K562 (cell line): ENCODE measurements around the gene NEK1. TPM values are rescaled to one million over a fixed set of nuclear protein-coding genes. Genes with fewer than 3 reads are reported as not detected.
A peak's percentile ranks its signal among the peaks of the same experiment; 100 is the strongest.

Source experiments
- ATAC-seq: fragments of 200-7000 bp; cut with Tn5 transposase; 3 replicates; pipeline ENCODE4 v1.9.1; 2020; ENCODE audit warnings: moderate library complexity
- Bru-seq: library from RNA; stranded (reverse); fragments of 400-500 nt; gene quantifications from one replicate; lab custom pipeline; 2021; lab: Mats Ljungman, UMichigan
- BruChase-seq, 2 experiments: library from RNA; stranded (reverse); fragments of 400-500 nt; gene quantifications; one replicate each; lab custom pipeline; 2021; lab: Mats Ljungman, UMichigan
- BruUV-seq: library from RNA; stranded (reverse); fragments of 400-500 nt; replicated peaks from 2 replicates; lab custom pipeline; 2021; lab: Mats Ljungman, UMichigan
- CTCF ChIA-PET: fragments of 300-600 bp; formaldehyde crosslinking; extraction: SDS; loops from one replicate; lab custom pipeline; 2021; ENCODE audit warnings: low intra/inter-chr PET ratio; lab: Yijun Ruan, JAX
- POLR2A ChIA-PET: fragments of 300-600, 350-650 bp; sonication (Branson Sonifier 250); formaldehyde crosslinking; extraction: SDS; loops from one replicate; lab custom pipeline; 2021; ENCODE audit warnings: antibody characterized with exemption, inconsistent platforms; lab: Yijun Ruan, JAX
- DNase-seq, 4 experiments: peaks; one replicate each; pipeline versions ENCODE4 v3.0.0 to v3.0.0-alpha.2; 2011 to 2018; ENCODE audit warnings: low spot score in 3 of 4, mixed read lengths in 3 of 4; ENCODE audit errors: extremely low read depth in 1 of 4
- FAIRE-seq: peaks from 2 replicates; lab custom pipeline; 2011; peaks lifted over from hg19 to GRCh38; lab: Jason Lieb, UNC
- H2AFZ ChIP-seq: 2 replicates; pipeline ENCODE4 v1.6.0; 2011; ENCODE audit warnings: low read depth, low read length, control low read depth, inconsistent platforms
- H3K27ac ChIP-seq: fragments of 200-600 bp; 3 replicates; pipeline ENCODE4 v1.8.0; 2011; ENCODE audit warnings: low read depth, mild to moderate bottlenecking, control low read depth, inconsistent platforms, low read length, moderate library complexity, mixed read lengths; ENCODE audit errors: extremely low read depth
- H3K27me3 ChIP-seq, 2 experiments: fragments of 300-600 bp in 1 of 2; 2 replicates in 1 of 2; 3 replicates in 1 of 2; pipeline versions ENCODE4 v1.6.0 to v1.8.0; 2011; ENCODE audit warnings: inconsistent platforms in 2 of 2, low read length in 2 of 2, mild to moderate bottlenecking in 1 of 2, mixed read lengths in 1 of 2, moderate library complexity in 1 of 2; ENCODE audit not compliant: control insufficient read depth in 2 of 2, insufficient read depth in 2 of 2
- H3K36me3 ChIP-seq: fragments of 300-600 bp; 3 replicates; pipeline ENCODE4 v1.8.0; 2011; ENCODE audit warnings: mild to moderate bottlenecking, low read length, inconsistent platforms; ENCODE audit not compliant: control insufficient read depth, insufficient read depth
- H3K4me1 ChIP-seq, 2 experiments: fragments of 200-600 bp in 1 of 2; replicated peaks in 1 of 2; 2 replicates in 1 of 2; 3 replicates in 1 of 2; pipeline versions ENCODE4 v1.5.1 to v1.8.0; 2011; ENCODE audit warnings: inconsistent platforms in 2 of 2, low read length in 2 of 2, mild to moderate bottlenecking in 1 of 2, mixed read lengths in 1 of 2, moderate library complexity in 1 of 2; ENCODE audit not compliant: control insufficient read depth in 2 of 2, insufficient read depth in 2 of 2
- H3K4me2 ChIP-seq: 2 replicates; pipeline ENCODE4 v1.6.1; 2011; ENCODE audit warnings: low read length, control low read depth, inconsistent platforms, mixed read lengths; ENCODE audit not compliant: insufficient read depth
- H3K4me3 ChIP-seq: fragments of 200-600 bp; sonication (generic), shearing (Covaris generic); 2 replicates; pipeline ENCODE4 v1.5.1; 2016; ENCODE audit warnings: control low read depth, inconsistent platforms
- H3K79me2 ChIP-seq: fragments of 200-600 bp; 3 replicates; pipeline ENCODE4 v1.8.0; 2011; ENCODE audit warnings: low read length, inconsistent platforms; ENCODE audit not compliant: control insufficient read depth, insufficient read depth
- H3K9ac ChIP-seq, 2 experiments: 2 replicates each; pipeline versions ENCODE4 v1.6.0 to v1.6.1; 2011; ENCODE audit warnings: low read depth in 2 of 2, low read length in 2 of 2, control low read depth in 1 of 2, inconsistent platforms in 1 of 2, mild to moderate bottlenecking in 1 of 2, mixed read lengths in 1 of 2; ENCODE audit not compliant: insufficient read depth in 1 of 2
- H3K9me1 ChIP-seq: one replicate; pipeline ENCODE4 v1.6.0; 2011; ENCODE audit warnings: inconsistent platforms, mild to moderate bottlenecking, low read length, moderate library complexity; ENCODE audit not compliant: control insufficient read depth, insufficient read depth
- H3K9me3 ChIP-seq: replicated peaks from 2 replicates; pipeline ENCODE4 v1.5.1; 2011; ENCODE audit warnings: low read depth, low read length, inconsistent platforms; ENCODE audit not compliant: control insufficient read depth, insufficient read depth
- H4K20me1 ChIP-seq: replicated peaks from 2 replicates; pipeline ENCODE4 v1.6.1; 2011; ENCODE audit warnings: low read length, inconsistent platforms, mixed read lengths; ENCODE audit not compliant: control insufficient read depth, insufficient read depth
- EP400 ChIP-seq: fragments of 450-650 bp; IDR thresholded peaks from 2 replicates; pipeline ENCODE4 v1.6.1; 2017; ENCODE audit warnings: antibody characterized with exemption, mild to moderate bottlenecking, moderate library complexity
- ERF ChIP-seq: fragments of 450-650 bp; formaldehyde crosslinking; IDR thresholded peaks from 2 replicates; pipeline ENCODE4 v1.4.0; 2020; ENCODE audit warnings: mild to moderate bottlenecking, mixed read lengths
- GABPB1 ChIP-seq: sonication (generic); formaldehyde crosslinking; IDR thresholded peaks from 2 replicates; pipeline ENCODE4 v1.8.0; 2022; ENCODE audit warnings: mild to moderate bottlenecking, missing genetic modification reagents
- KDM1A ChIP-seq, 2 experiments: fragments of 450-650 bp; IDR thresholded peaks; 2 replicates each; pipeline ENCODE4 v1.6.1; 2016; ENCODE audit warnings: mild to moderate bottlenecking in 2 of 2
- MLX ChIP-seq, 2 experiments: fragments of 450-650 bp in 1 of 2; sonication (generic) in 1 of 2; formaldehyde crosslinking; conservative IDR thresholded peaks; 2 replicates each; pipeline versions ENCODE4 v1.4.0 to v1.8.1; 2020 to 2022; ENCODE audit warnings: mild to moderate bottlenecking in 1 of 2, missing genetic modification reagents in 1 of 2
- PCBP1 ChIP-seq: fragments of 200-400 bp; formaldehyde crosslinking; IDR thresholded peaks from 2 replicates; pipeline ENCODE4 v1.6.1; 2018; ENCODE audit warnings: mild to moderate bottlenecking, low read depth, low read length; ENCODE audit not compliant: poor library complexity, severe bottlenecking
- PML ChIP-seq: IDR thresholded peaks from 2 replicates; pipeline ENCODE4 v1.6.1; 2012; ENCODE audit warnings: low read length, inconsistent platforms
- RBM39 ChIP-seq: fragments of 200-400 bp; formaldehyde crosslinking; optimal IDR thresholded peaks from 2 replicates; pipeline ENCODE3; 2018; ENCODE audit warnings: low read depth, low read length
- RFX7 ChIP-seq: fragments of 250-450 bp; sonication (Bioruptor Pico); IDR thresholded peaks from 2 replicates; pipeline ENCODE4 v1.5.1; 2021; ENCODE audit warnings: mild to moderate bottlenecking
- TCF15 ChIP-seq: fragments of 250-450 bp; sonication (Bioruptor Pico); IDR thresholded peaks from 2 replicates; pipeline ENCODE4 v1.8.0; 2022; ENCODE audit warnings: moderate library complexity, mild to moderate bottlenecking, inconsistent platforms
- USF2 ChIP-seq: sonication (generic); formaldehyde crosslinking; IDR thresholded peaks from 2 replicates; pipeline ENCODE4 v1.5.0; 2020; ENCODE audit warnings: missing genetic modification reagents
- ZNF24 ChIP-seq: fragments of 450-650 bp; IDR thresholded peaks from 2 replicates; pipeline ENCODE4 v1.6.1; 2016
- ZNF764 ChIP-seq: fragments of 250-450 bp; sonication (Bioruptor Pico); IDR thresholded peaks from 2 replicates; pipeline ENCODE4 v1.4.0; 2020; ENCODE audit warnings: low read depth, mild to moderate bottlenecking, moderate library complexity
- WGBS: fragments of 100-300 bp; shearing (Covaris generic); methylation state at CpG from one replicate; pipeline ENCODE4 v1.1.6; 2016; ENCODE audit warnings: low coverage, mixed read lengths; ENCODE audit not compliant: insufficient coverage; ENCODE audit errors: missing lambda C conversion rate; 5-methylcytosine and 5-hydroxymethylcytosine counted together
- in situ Hi-C: fragments of 300-500 bp; cut with MboI; formaldehyde crosslinking; loops from 4 replicates; pipeline ENCODE4 v1.15.0; 2018; ENCODE audit warnings: inconsistent platforms, mixed read lengths
- intact Hi-C: fragments of 100-400 bp; cut with micrococcal nuclease; formaldehyde crosslinking; loops from 2 replicates; pipeline ENCODE4 v1.14.2; 2022
- long read RNA-seq, 3 experiments: library from polyadenylated mRNA in 2 of 3; library from RNA in 1 of 3; unstranded in 2 of 3; stranded (forward) in 1 of 3; transcript quantifications; one replicate each; pipeline ENCODE4 v2.0.0, GENCODE V29; 2019 to 2022
- polyA minus RNA-seq, 3 experiments: library from RNA; depleted of rRNA, polyadenylated mRNA; stranded (reverse); fragments of >200 nt; gene quantifications; 2 replicates each; pipeline ENCODE4 v1.2.3, GENCODE V29; 2011
- polyA plus RNA-seq, 8 experiments: library from polyadenylated mRNA; depleted of rRNA in 4 of 8; stranded (reverse) in 5 of 8; unstranded in 3 of 8; fragments of >200 nt; fragmentation: Nextera tagmentation in 2 of 8; fragmentation: Illumina TruSeq in 1 of 8; extraction: Ambion mirVana in 2 of 8; extraction: Trizol in 1 of 8; gene quantifications; 2 replicates each; pipeline versions ENCODE4 v1.2.1 to v1.2.3, GENCODE V29; 2011 to 2014; ENCODE audit warnings: inconsistent platforms in 1 of 8, missing spikeins in 1 of 8
- total RNA-seq, 7 experiments: library from RNA; depleted of rRNA in 6 of 7; stranded (reverse); fragments of >200 nt in 6 of 7; fragmentation: Illumina TruSeq in 2 of 7; extraction: Trizol in 2 of 7; gene quantifications; 2 replicates each; pipeline versions ENCODE4 v1.2.1 to v1.2.3, GENCODE V29; 2011 to 2021; ENCODE audit warnings: low replicate concordance in 1 of 7

Gene NEK1
- 29.0 and 61.5 TPM in 2 replicates for total RNA-seq (2011; cell fraction: chromatin; rRNA removed; ENCODE audit: low replicate concordance)
- total RNA-seq (2011; cell fraction: nucleolus; rRNA removed) = 20.3 and 30.8 TPM in 2 replicates
- total RNA-seq (2011; cell fraction: nucleoplasm; rRNA removed) = 35.7 and 51.3 TPM in 2 replicates
- total RNA-seq (2014; rRNA removed) (7.1 and 8.3 TPM in 2 replicates), total RNA-seq (2014; rRNA removed; fragmentation: Illumina TruSeq; extraction: Trizol) (10.7 and 11.9 TPM in 2 replicates), total RNA-seq (2015; rRNA removed; fragmentation: Illumina TruSeq; extraction: Trizol) (9.2 and 10.3 TPM in 2 replicates), total RNA-seq (2021) (15.7 and 18.2 TPM in 2 replicates), polyA plus RNA-seq (2011; rRNA removed) (12.0 and 12.7 TPM in 2 replicates), polyA plus RNA-seq (2014; fragmentation: Illumina TruSeq; extraction: Trizol) (13.5 and 15.2 TPM in 2 replicates), polyA plus RNA-seq (2014; fragmentation: Nextera tagmentation; extraction: Ambion mirVana) (1 to 10 TPM; 6.2 to 9.0 TPM), polyA plus RNA-seq (2014; rRNA removed) (9.8 and 11.2 TPM in 2 replicates), polyA minus RNA-seq (2011; rRNA and poly(A)+ RNA removed) (21.3 and 22.2 TPM in 2 replicates), Bru-seq, nascent RNA (percentile 66 among the genes with signal in this experiment), BruChase-seq, experiment 1, labeled RNA remaining after a 2-hour chase (percentile 76 among the genes with signal in this experiment), BruChase-seq, experiment 2, labeled RNA remaining after a 6-hour chase (percentile 75 among the genes with signal in this experiment)
- polyA plus RNA-seq (2011; cell fraction: cytosol; rRNA removed) = 3.3 and 5.6 TPM in 2 replicates
- 10.7 and 12.7 TPM in 2 replicates for polyA plus RNA-seq (2011; cell fraction: nucleus; rRNA removed)
- polyA plus RNA-seq (2012) = 8.9 and 13.0 TPM in 2 replicates
- 4.9 and 10.8 TPM in 2 replicates for polyA minus RNA-seq (2011; cell fraction: cytosol; rRNA and poly(A)+ RNA removed)
- 27.1 and 36.1 TPM in 2 replicates for polyA minus RNA-seq (2011; cell fraction: nucleus; rRNA and poly(A)+ RNA removed)
- long read RNA-seq, experiment 1, partial matches to known transcripts = 12 of 28 reads
- long read RNA-seq, experiment 1, other reads (novel, unspliced or antisense) = 16 of 28 reads
- long read RNA-seq, experiment 2, partial matches to known transcripts = 4 of 15 reads
- long read RNA-seq, experiment 2, other reads (novel, unspliced or antisense) = 10 of 15 reads
- long read RNA-seq, experiment 3, partial matches to known transcripts = 11 of 13 reads
- long read RNA-seq, experiment 3, other reads (novel, unspliced or antisense) = 2 of 13 reads

- ATAC-seq = peak; percentile 88
- ChIA-PET CTCF (interaction anchor here (1.0 to 1.6 kb wide), 2 partner anchors 97 to 436 kb away, joined by 4 to 7 read pairs; no protein-coding TSS in a partner anchor), POLR2A (interaction anchor here (0.7 to 2.2 kb wide), 7 partner anchors 12 to 111 kb away, joined by 3 to 21 read pairs (median 5); no protein-coding TSS in a partner anchor)
- H3K79me2 ChIP-seq = peaks cover 48% of the 10 kb centered on the region
- peaks cover 9% of the 10 kb centered on the region for H3K36me3 ChIP-seq
- peak within 1 kb of the TSS; percentile 98 for H3K27ac ChIP-seq
- H3K9me3 ChIP-seq = no peaks in the 10 kb centered on the region
- intact Hi-C loops (loop anchor here (2.0 kb wide), 1 partner anchor 49 kb away; no protein-coding TSS in a partner anchor), in situ Hi-C loops (loop anchor here (10.0 to 25.0 kb wide), 2 partner anchors 143 to 425 kb away; partner anchors contain the start of genes HPF1 and MFAP3L)
- BruUV-seq = TSS peak; percentile 67
- H3K9ac ChIP-seq = peak within 1 kb of the TSS; percentile 86 to 96
- H3K9me1 ChIP-seq = no peaks in the 10 kb centered on the region
- peak within 1 kb of the TSS; percentile 90 for H3K4me2 ChIP-seq
- peak within 1 kb of the TSS; percentile 94 for H2AFZ ChIP-seq
- WGBS = 1% methylated on average over 59 of the region's 61 CpGs
- peak within 1 kb of the TSS; percentile 80 for H3K4me3 ChIP-seq
- H3K27me3 ChIP-seq = no peaks in the 10 kb centered on the region
- peak; percentile 88 to 96 (median 90) for DNase-seq
- FAIRE-seq = peak; percentile 63
- peaks cover 7 to 22% of the 10 kb centered on the region in 2 experiments; a peak in 3 of 5 replicates for H3K4me1 ChIP-seq
- no peaks in the 10 kb centered on the region for H4K20me1 ChIP-seq
- TF ChIP-seq ERF = no peak
- peak in 1 of 2 experiments; percentile 28; a peak in 1 of 4 replicates for TF ChIP-seq KDM1A (IDR thresholded peaks at IDR 0.05)
- peak; percentile 86 for TF ChIP-seq PML
- TF ChIP-seq GABPB1 (CRISPR knock-in tag) = no peak; the same call in 1 of the 2 replicates
- TF ChIP-seq ZNF764 (CRISPR knock-in tag) = no peak
- no peak for TF ChIP-seq USF2 (CRISPR knock-in tag)
- peak; percentile 24; the same call in 1 of the 2 replicates for TF ChIP-seq ZNF24
- no peak for TF ChIP-seq PCBP1
- TF ChIP-seq MLX (CRISPR knock-in tag; conservative IDR thresholded peaks at IDR 0.05) = no peak
- no peak for TF ChIP-seq RBM39
- no peak for TF ChIP-seq RFX7 (CRISPR knock-in tag)
- no peak for TF ChIP-seq TCF15 (CRISPR knock-in tag)
- TF ChIP-seq EP400 = peak; percentile 88
These were observed at the start of gene NEK1 for GRCh38 chr4:169611991-169612870. NEK1 (minus strand) TSS chr4:169612583; CDS start chr4:169602630, 9,953 bp downstream.
